ENCODE data around the gene OSBP. TPM values are rescaled to one million over a fixed set of nuclear protein-coding genes. Genes with fewer than 3 reads are reported as not detected.
A peak's percentile ranks its signal among the peaks of the same experiment; 100 is the strongest.

OSBP gene
- total and polyA plus RNA-seq, 2 experiments from 2014 or later, result 11.0 to 39.3 TPM

DNA sequence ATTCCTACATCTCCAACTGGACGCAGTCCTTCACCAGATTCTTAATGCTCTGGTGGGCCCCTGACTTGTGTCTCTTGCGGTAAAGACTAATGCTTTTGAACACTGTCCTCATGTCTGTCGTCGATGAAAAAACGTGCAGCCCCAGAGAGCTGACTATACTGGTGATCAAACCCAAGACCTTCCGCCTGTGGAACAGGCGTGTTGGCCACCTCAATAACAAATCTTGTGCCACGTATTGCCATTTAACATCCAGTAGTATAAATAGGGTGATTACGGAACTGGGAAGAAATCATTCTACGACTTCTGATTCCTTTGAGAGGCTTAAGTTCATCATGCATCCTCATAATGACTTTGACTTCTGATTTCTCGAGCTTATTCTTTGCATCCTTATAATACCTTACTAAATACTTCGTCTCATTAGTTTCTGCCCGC is 58.6 kb downstream of the OSBP start (continued):
- TF ChIP-seq, protein P1, sequence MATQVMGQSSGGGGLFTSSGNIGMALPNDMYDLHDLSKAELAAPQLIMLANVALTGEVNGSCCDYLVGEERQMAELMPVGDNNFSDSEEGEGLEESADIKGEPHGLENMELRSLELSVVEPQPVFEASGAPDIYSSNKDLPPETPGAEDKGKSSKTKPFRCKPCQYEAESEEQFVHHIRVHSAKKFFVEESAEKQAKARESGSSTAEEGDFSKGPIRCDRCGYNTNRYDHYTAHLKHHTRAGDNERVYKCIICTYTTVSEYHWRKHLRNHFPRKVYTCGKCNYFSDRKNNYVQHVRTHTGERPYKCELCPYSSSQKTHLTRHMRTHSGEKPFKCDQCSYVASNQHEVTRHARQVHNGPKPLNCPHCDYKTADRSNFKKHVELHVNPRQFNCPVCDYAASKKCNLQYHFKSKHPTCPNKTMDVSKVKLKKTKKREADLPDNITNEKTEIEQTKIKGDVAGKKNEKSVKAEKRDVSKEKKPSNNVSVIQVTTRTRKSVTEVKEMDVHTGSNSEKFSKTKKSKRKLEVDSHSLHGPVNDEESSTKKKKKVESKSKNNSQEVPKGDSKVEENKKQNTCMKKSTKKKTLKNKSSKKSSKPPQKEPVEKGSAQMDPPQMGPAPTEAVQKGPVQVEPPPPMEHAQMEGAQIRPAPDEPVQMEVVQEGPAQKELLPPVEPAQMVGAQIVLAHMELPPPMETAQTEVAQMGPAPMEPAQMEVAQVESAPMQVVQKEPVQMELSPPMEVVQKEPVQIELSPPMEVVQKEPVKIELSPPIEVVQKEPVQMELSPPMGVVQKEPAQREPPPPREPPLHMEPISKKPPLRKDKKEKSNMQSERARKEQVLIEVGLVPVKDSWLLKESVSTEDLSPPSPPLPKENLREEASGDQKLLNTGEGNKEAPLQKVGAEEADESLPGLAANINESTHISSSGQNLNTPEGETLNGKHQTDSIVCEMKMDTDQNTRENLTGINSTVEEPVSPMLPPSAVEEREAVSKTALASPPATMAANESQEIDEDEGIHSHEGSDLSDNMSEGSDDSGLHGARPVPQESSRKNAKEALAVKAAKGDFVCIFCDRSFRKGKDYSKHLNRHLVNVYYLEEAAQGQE (IDR thresholded peaks at IDR 0.05; ENCODE audit: unreplicated experiment), result no peak
- TF ChIP-seq, protein P2, sequence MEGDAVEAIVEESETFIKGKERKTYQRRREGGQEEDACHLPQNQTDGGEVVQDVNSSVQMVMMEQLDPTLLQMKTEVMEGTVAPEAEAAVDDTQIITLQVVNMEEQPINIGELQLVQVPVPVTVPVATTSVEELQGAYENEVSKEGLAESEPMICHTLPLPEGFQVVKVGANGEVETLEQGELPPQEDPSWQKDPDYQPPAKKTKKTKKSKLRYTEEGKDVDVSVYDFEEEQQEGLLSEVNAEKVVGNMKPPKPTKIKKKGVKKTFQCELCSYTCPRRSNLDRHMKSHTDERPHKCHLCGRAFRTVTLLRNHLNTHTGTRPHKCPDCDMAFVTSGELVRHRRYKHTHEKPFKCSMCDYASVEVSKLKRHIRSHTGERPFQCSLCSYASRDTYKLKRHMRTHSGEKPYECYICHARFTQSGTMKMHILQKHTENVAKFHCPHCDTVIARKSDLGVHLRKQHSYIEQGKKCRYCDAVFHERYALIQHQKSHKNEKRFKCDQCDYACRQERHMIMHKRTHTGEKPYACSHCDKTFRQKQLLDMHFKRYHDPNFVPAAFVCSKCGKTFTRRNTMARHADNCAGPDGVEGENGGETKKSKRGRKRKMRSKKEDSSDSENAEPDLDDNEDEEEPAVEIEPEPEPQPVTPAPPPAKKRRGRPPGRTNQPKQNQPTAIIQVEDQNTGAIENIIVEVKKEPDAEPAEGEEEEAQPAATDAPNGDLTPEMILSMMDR (conservative IDR thresholded peaks at IDR 0.05; ENCODE audit: low read depth in 2 of 2), result no peak
- TF ChIP-seq EZH2phosphoT487 (IDR thresholded peaks at IDR 0.05; ENCODE audit: unreplicated experiment), result no peak

DNA sequence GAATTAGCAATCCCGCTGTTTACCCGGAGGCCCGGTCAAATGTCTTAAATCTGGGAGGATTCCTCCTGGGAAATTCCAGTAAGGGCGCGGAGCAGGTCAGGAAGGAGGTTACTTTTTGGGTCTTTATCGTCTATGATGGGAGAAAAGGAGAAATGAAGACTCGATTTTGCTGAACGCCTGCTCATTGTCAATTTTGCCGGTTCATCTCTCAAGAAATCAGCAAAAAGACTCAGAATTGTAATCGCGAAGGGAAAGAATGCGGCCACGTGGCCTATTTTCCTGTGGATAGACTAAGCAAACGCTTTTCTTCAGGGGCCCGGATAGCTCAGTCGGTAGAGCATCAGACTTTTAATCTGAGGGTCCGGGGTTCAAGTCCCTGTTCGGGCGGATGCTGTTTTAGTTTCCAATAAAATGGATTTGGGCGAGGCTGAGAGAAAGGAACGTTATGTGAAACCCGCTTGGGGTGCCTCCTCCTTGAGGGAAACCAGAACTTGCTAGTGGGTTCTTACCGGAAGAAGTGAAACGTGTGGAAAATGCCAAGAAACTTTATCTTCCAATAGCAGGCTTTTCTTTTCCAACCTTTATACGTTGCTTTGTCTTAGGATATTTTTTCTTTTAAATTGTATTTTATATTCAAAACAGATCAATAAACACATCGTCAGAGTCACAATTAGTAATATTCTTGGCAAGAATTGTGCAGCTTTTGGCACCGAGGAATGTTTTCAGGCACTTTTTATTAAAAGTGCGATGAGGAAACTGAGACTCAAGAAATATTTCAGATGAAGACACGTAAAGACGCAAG is 59.3 kb downstream of the OSBP start:
- TF ChIP-seq JUNB (IDR thresholded peaks at IDR 0.05; ENCODE audit: unreplicated experiment) (no peak), CREB1 (CRISPR knock-in tag; IDR thresholded peaks at IDR 0.05; ENCODE audit: low read depth) (peak; percentile 33; the same call in 1 of the 2 replicates)
- Mint-ChIP-seq H3K27me3 (ENCODE audit: insufficient read depth, low read depth, poor library complexity) (peaks cover 50% of the 10 kb centered on the region), H3K4me3 (peak overlapping the region; percentile 88)

More for the DNA sequence above, 59.3 kb downstream of the OSBP start:
- H3K9me3 Mint-ChIP-seq, result peaks cover 14% of the 10 kb centered on the region; the same call in 2 of the 3 replicates
- Histone ChIP-seq H3K36me3 (ENCODE audit: insufficient read depth) (no peaks in the 10 kb centered on the region), H3K27me3 (ENCODE audit: insufficient read depth) (no peaks in the 10 kb centered on the region), H3K27ac (ENCODE audit: low read depth) (no peak overlapping the region), H2AFZ (peak overlapping the region; percentile 86), H3K4me3 (peak overlapping the region; percentile 82), H3K9me2 (ENCODE audit: insufficient read depth) (no peaks in the 10 kb centered on the region), H4K20me1 (replicated peaks; ENCODE audit: insufficient read depth) (no peaks in the 10 kb centered on the region), H3F3A (replicated peaks; ENCODE audit: low read depth) (peaks cover 7% of the 10 kb centered on the region; the same call in 1 of the 2 replicates), H3K79me2 (replicated peaks; ENCODE audit: insufficient read depth) (no peaks in the 10 kb centered on the region), H3K4me2 (peak overlapping the region; percentile 85), H3K4me1 (ENCODE audit: insufficient read depth) (peaks cover 9% of the 10 kb centered on the region)
- DNase-seq (ENCODE audit: low spot score) (peak; percentile 87), ATAC-seq (peak; percentile 42)
- 0 out of 2 replicates have a peak overlapping the region, but pooled peaks have one; percentile 26 for H3K27ac Mint-ChIP-seq
- H3K36me3 Mint-ChIP-seq (ENCODE audit: low read depth), result peaks cover 3% of the 10 kb centered on the region; the same call in 2 of the 3 replicates
- H3K4me1 Mint-ChIP-seq, result peaks cover 14% of the 10 kb centered on the region; the same call in 2 of the 3 replicates
